HG02610 (cell line): ENCODE measurements around the gene CYP3A7.
"Not testable (repeated sequence)": the region's sequence is repeated elsewhere in the genome, so short reads cannot be mapped to it uniquely, and the experiment has no call there.

ENCODE experiments used
- ATAC-seq: cut with Tn5 transposase; IDR thresholded peaks from one replicate; pipeline ENCODE4 v1.9.1; 2021; ENCODE audit warnings: mild to moderate bottlenecking, moderate library complexity; ENCODE audit not compliant: unreplicated experiment

CYP3A7 gene

DNA sequence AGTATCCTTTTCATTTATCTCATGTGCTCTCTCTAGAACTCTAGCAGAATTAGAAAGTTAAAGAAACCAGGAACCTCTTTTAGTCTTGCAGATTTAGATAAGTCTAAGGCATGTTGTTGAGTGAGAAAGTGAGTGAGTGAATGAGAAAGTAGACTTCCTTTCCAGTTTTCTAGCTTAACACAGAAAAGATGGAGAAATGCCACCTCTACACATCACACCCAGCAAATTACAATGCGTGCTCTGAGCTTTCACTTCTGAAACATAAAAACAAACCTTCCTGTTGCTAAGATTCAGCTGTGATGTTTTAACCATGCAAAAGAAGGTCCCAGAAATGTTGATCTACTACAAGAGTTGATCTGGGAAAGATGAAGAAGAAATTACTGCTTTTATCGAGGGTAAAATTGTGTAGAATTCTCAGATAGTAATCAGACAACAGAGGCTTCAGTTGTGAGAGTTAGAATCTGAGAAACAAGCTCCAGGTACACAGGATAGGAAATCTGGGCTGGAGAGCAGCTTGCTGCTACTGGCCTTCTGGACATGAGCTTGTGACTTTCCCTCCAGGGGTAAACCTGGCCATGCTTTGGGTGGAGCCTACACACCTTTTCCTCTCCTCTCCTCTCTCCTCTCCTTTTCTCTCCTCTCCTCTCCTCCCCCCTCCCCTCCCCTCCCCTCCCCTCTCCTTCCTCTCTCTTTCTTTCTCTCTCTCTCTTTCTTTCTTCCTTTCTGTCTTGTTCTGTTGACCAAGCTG, 59.8 kb downstream of the CYP3A7 start:
- no peak for ATAC-seq

DNA sequence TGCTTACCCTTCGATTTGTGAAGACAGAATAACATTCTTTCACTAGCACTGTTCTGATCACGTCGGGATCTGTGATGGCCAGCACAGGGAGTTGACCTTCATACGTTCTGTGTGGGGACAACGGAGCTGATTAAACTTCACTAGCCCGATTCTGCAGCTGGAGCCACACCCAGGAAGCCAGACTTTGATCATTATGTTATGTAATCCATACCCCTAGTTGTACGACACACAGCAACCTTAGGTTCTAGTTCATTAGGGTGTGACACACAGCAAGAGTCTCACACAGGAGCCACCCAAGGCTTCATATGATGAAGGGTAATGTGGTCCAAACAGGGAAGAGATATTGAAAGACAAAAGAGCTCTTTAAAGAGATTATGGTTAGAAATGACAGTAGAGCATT, 62.4 kb downstream of the CYP3A7 start:
- ATAC-seq = no peak

DNA sequence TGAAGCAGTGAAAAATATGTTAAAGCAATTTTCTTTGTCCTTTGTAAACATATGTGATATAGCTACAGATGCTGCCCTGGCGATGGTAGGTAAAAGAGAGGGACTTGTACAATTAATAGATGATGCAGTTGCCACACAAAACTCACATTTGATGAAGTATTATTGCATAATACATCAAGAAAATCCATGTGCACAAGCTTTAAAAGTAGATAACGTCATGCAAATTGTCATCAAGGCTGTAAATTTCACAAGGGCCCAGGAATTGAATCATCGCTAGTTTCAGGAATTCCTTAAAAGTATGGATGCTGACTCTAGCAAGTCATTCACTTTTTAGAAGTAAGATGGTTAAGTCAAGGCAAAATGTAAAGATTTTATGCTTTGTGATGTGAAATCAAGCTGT, 65.2 kb downstream of the CYP3A7 start:
- no peak for ATAC-seq

DNA sequence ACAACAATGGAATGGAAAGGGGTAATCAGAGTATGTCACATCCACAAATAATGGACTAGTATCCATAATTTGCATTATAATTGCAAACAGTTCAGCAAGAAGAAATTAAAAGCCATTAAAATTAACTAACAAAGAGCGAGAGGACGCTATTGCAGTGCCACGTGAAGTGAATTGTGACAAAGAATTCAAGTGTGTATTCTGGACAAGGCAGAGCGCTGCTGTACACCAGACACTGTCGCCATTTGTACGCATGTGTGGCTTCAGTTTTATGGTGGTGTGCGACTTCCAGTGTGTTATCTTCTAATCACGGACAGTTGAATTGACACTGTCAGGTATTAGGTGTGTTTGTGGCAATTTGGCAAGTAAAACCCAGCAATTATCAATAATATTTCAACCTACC, 66.5 kb downstream of the CYP3A7 start:
- ATAC-seq = no peak

DNA sequence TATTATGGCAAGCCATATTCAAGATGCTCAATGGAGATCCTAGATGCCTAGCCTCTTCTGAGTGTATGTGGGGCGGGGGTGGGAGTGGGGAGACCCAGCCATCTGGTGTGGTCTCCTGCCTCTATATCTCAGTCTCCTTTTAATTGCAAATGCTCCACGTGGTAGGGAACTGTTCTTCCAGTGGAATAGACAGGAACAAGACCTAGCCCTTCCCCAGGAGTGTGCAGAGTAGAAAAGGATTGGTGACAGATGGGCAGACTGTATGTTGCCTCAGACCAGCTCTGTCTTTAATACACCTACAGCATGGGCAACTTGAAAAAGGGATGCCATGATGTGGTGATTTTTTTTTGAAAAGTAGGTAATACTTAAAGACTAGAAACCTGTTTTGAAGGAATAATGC, 67.8 kb downstream of the CYP3A7 start:
- ATAC-seq = no peak

DNA sequence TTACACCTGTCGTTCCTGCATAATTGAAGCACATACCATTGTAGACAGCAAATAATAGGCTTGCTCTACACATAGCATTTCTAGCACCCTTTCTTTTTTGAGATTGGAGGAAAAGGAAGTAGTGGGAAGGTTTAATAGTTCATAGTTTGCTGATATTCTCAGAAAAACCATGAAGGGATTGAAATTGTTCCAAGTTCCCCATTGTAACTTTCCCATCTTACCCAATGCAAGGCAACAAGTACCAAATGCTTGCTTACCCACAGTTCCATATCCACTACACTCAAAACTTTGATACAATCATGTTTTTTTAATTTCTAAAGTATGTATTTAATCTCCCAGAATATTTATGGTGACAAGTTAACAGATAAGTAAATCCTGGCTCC, 69.0 kb downstream of the CYP3A7 start:
- no peak for ATAC-seq

DNA sequence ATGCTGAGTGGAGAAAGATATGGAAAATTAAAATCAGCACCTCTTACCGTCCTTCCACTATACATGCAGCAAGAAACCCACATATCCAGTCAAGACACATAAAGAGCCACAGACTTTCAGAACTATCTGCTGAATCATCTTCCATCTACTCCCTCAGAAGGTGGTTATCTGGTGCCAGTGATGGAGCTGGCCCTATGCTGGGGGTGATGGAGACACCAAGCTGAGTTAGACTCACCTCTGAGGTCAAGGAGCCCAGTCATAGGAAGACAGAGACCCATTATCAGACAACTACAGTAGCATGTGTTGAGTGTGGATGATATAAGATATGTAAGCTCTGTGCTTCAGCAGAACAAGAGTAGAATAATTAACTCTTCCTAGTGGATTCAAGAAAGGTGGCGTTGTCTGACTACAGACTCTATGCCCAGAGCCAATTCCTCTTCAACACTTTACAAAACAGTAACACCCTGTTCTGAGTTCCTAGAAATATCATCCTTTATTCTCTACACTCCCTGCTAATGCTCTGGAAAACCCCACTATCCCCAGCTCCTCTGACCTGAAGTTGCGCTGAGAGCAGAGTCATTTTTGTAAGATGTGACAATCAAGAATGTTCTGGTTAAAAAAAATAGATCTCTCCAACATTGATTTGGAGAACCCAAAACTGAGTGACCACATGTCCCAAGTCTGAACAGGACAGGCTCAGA, 69.5 kb downstream of the CYP3A7 start:
- ATAC-seq = no peak

DNA sequence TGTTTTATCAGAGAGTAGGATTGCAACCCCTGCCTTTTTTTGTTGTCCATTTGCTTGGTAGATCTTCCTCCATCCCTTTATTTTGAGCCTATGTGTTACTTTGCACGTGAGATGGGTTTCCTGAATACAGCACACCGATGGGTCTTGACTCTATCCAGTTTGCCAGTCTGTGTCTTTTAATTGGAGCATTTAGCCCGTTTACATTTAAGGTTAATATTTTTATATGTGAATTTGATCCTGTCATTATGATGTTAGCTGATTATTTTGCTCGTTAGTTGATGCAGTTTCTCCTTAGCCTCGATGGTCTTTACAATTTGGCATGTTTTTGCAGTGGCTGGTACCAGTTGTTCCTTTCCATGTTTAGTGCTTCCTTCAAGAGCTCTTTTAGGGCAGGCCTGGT, 77.1 kb downstream of the CYP3A7 start:
- not testable (repeated sequence) for ATAC-seq
